Spleen (tissue), 11 donors: ENCODE results near the gene SLC35D1. TPM values are rescaled to one million over a fixed set of nuclear protein-coding genes. Genes with fewer than 3 reads are reported as not detected.

Experiments
- DNase-seq: peaks from one replicate; pipeline ENCODE4 v3.0.0-alpha.2; 2020
- H3K27ac ChIP-seq, 8 donors: fragments of 200-600 bp; sonication (generic) in 7 of 8; 1 replicate in 4 of 8; 2 replicates in 4 of 8; pipeline versions ENCODE4 v1.5.0 to v1.8.0; 2016 to 2021; ENCODE audit warnings: inconsistent platforms in 4 of 8, mild to moderate bottlenecking in 4 of 8, moderate library complexity in 1 of 8
- H3K27me3 ChIP-seq, 7 donors: fragments of 200-600 bp; sonication (generic) in 6 of 7; replicated peaks in 1 of 7; 1 replicate in 4 of 7; 2 replicates in 3 of 7; pipeline versions ENCODE4 v1.5.0 to v1.8.0; 2016 to 2021; ENCODE audit warnings: inconsistent platforms in 3 of 7, mild to moderate bottlenecking in 1 of 7
- H3K36me3 ChIP-seq, 6 donors: fragments of 200-600 bp; sonication (generic) in 5 of 6; 1 replicate in 4 of 6; 2 replicates in 2 of 6; pipeline versions ENCODE4 v1.5.0 to v1.8.0; 2016 to 2021; ENCODE audit warnings: inconsistent platforms in 2 of 6
- H3K4me1 ChIP-seq, 6 donors: fragments of 200-600 bp; sonication (generic) in 5 of 6; 1 replicate in 3 of 6; 2 replicates in 3 of 6; pipeline versions ENCODE4 v1.5.0 to v1.8.0; 2016 to 2021; ENCODE audit warnings: inconsistent platforms in 3 of 6
- H3K4me3 ChIP-seq, 8 donors: fragments of 200-600 bp; sonication (generic) in 7 of 8; 1 replicate in 4 of 8; 2 replicates in 4 of 8; pipeline versions ENCODE4 v1.5.0 to v1.8.0; 2016 to 2021; ENCODE audit warnings: inconsistent platforms in 4 of 8, mild to moderate bottlenecking in 4 of 8, moderate library complexity in 2 of 8
- H3K9me3 ChIP-seq, 8 donors: fragments of 200-600 bp; sonication (generic) in 7 of 8; 1 replicate in 4 of 8; 2 replicates in 4 of 8; pipeline versions ENCODE4 v1.5.0 to v1.8.0; 2016 to 2021; ENCODE audit warnings: inconsistent platforms in 4 of 8
- POLR2A ChIP-seq, 3 donors: fragments of 450-650 bp; IDR thresholded peaks; one replicate each; pipeline ENCODE4 v1.5.1; 2017; ENCODE audit warnings: antibody characterized with exemption in 3 of 3, mild to moderate bottlenecking in 1 of 3
- POLR2AphosphoS5 ChIP-seq, 3 donors: sonication (generic); formaldehyde crosslinking; IDR thresholded peaks; one replicate each; pipeline ENCODE4 v1.5.1; 2017; ENCODE audit warnings: antibody characterized with exemption in 3 of 3
- whole genome bisulfite sequencing, 5 donors: extraction: QIAGEN DNeasy Blood & Tissue Kit in 3 of 5; methylation state at CpG; one replicate each; pipeline versions ENCODE4 v1.1.5 to v1.1.7; 2013 to 2018; 5-methylcytosine and 5-hydroxymethylcytosine counted together
- intact Hi-C: fragments of 100-400 bp; cut with DNase I; formaldehyde crosslinking; loops from one replicate; pipeline ENCODE4 v1.15.0; 2023; ENCODE audit warnings: low total_unique reads
- polyA plus RNA-seq, 3 donors: library from polyadenylated mRNA; stranded (reverse); fragments of 200-250 nt; gene quantifications; one replicate each; pipeline ENCODE4 v1.2.1, GENCODE V29; 2013
- total RNA-seq, 7 donors: library from RNA; depleted of rRNA in 3 of 7; stranded (reverse); fragments of >200 nt in 3 of 7; fragmentation: NEBNext Ultra II Directional in 4 of 7; extraction: Animal tissue kit (Norgen Biotek cat#: 25700) in 4 of 7; gene quantifications; one replicate each; pipeline versions ENCODE4 v1.1.0 to v1.2.1, GENCODE V29; 2016 to 2021
- TF ChIP-seq, protein P1 (sequence below), 11 experiments: fragments of 200-600 bp in 7 of 11; fragments of 450-650 bp in 4 of 11; sonication (generic) in 4 of 11; IDR thresholded peaks in 8 of 11; conservative IDR thresholded peaks in 3 of 11; 1 replicate in 7 of 11; 2 replicates in 4 of 11; pipeline versions ENCODE4 v1.4.0 to v1.8.0; 2016 to 2021; ENCODE audit warnings: antibody characterized with exemption in 11 of 11, inconsistent platforms in 4 of 11, mild to moderate bottlenecking in 1 of 11
- donor health status: healthy with polysubstance abuse.
- donor health status: DM: no; HTN: no; CAD: no; lungs with moderate emphysema.
- donor health status: DM: no; HTN: no; CAD: no.
- donor health status: Bipolar disorder and iron deficiency.
- donor health status: healthy.
- donor health status: DM: no; HTN: no; CAD: no.
- donor health status: DM: yes; HTN: yes; CAD: no.

SLC35D1 gene
- total and polyA plus RNA-seq, 10 donors = 1.5 to 11.5 (median 7.9) TPM

- WGBS, 5 donors = 63 to 82% (median 75%) methylated on average over 4 of the region's 4 CpGs
- no peak for DNase-seq
- H3K9me3 ChIP-seq = no peaks in the 10 kb centered on the region
- TF ChIP-seq, protein P1, sequence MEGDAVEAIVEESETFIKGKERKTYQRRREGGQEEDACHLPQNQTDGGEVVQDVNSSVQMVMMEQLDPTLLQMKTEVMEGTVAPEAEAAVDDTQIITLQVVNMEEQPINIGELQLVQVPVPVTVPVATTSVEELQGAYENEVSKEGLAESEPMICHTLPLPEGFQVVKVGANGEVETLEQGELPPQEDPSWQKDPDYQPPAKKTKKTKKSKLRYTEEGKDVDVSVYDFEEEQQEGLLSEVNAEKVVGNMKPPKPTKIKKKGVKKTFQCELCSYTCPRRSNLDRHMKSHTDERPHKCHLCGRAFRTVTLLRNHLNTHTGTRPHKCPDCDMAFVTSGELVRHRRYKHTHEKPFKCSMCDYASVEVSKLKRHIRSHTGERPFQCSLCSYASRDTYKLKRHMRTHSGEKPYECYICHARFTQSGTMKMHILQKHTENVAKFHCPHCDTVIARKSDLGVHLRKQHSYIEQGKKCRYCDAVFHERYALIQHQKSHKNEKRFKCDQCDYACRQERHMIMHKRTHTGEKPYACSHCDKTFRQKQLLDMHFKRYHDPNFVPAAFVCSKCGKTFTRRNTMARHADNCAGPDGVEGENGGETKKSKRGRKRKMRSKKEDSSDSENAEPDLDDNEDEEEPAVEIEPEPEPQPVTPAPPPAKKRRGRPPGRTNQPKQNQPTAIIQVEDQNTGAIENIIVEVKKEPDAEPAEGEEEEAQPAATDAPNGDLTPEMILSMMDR (IDR thresholded peaks at IDR 0.05 in 8 of 11, conservative IDR thresholded peaks at IDR 0.05 in 3 of 11) = no peak
- TF ChIP-seq POLR2AphosphoS5 (IDR thresholded peaks at IDR 0.05) = no peak
- TF ChIP-seq POLR2A (IDR thresholded peaks at IDR 0.05) = no peak
- peaks cover 0 to 50% (median 13%) of the 10 kb centered on the region in 6 donors for H3K36me3 ChIP-seq
- H3K4me1 ChIP-seq = peaks cover 7 to 39% (median 25%) of the 10 kb centered on the region in 6 donors
- intact Hi-C loops = no loop called here
- no peak overlapping the region for H3K27ac ChIP-seq
- no peaks in the 10 kb centered on the region for H3K27me3 ChIP-seq
- no peak overlapping the region for H3K4me3 ChIP-seq
Measured at GRCh38 chr1:67051196-67051595, 2.8 kb downstream of the SLC35D1 start.

GRCh38 chr1:67044631-67045270 lies 9.2 kb downstream of the SLC35D1 start:
- H3K9me3 ChIP-seq = no peaks in the 10 kb centered on the region
- H3K4me1 ChIP-seq = peaks cover 0 to 7% (median 0%) of the 10 kb centered on the region in 6 donors
- DNase-seq = no peak
- H3K4me3 ChIP-seq = no peak overlapping the region
- H3K27ac ChIP-seq = no peak overlapping the region
- no peaks in the 10 kb centered on the region for H3K27me3 ChIP-seq
- 82 to 91% (median 87%) methylated on average over 4 of the region's 4 CpGs for WGBS, 5 donors
- peaks cover 0 to 100% (median 50%) of the 10 kb centered on the region in 6 donors for H3K36me3 ChIP-seq
- intact Hi-C loops = no loop called here
- no peak for TF ChIP-seq POLR2A (IDR thresholded peaks at IDR 0.05)
- TF ChIP-seq, protein P1 (IDR thresholded peaks at IDR 0.05 in 8 of 11, conservative IDR thresholded peaks at IDR 0.05 in 3 of 11) = no peak
- TF ChIP-seq POLR2AphosphoS5 (IDR thresholded peaks at IDR 0.05) = no peak

GRCh38 chr1:67043366-67043765 lies 10.6 kb downstream of the SLC35D1 start:
- no peak overlapping the region for H3K4me3 ChIP-seq
- H3K4me1 ChIP-seq = peaks cover 0 to 7% (median 0%) of the 10 kb centered on the region in 6 donors
- peaks cover 0 to 100% (median 53%) of the 10 kb centered on the region in 6 donors for H3K36me3 ChIP-seq
- no peaks in the 10 kb centered on the region for H3K27me3 ChIP-seq
- 78 to 98% (median 91%) methylated on average over 3 of the region's 3 CpGs for WGBS, 5 donors
- intact Hi-C loops = no loop called here
- no peak for DNase-seq
- no peak overlapping the region for H3K27ac ChIP-seq
- H3K9me3 ChIP-seq = no peaks in the 10 kb centered on the region
- TF ChIP-seq, protein P1 (IDR thresholded peaks at IDR 0.05 in 8 of 11, conservative IDR thresholded peaks at IDR 0.05 in 3 of 11) = no peak
- no peak for TF ChIP-seq POLR2AphosphoS5 (IDR thresholded peaks at IDR 0.05)
- no peak for TF ChIP-seq POLR2A (IDR thresholded peaks at IDR 0.05)

DNA sequence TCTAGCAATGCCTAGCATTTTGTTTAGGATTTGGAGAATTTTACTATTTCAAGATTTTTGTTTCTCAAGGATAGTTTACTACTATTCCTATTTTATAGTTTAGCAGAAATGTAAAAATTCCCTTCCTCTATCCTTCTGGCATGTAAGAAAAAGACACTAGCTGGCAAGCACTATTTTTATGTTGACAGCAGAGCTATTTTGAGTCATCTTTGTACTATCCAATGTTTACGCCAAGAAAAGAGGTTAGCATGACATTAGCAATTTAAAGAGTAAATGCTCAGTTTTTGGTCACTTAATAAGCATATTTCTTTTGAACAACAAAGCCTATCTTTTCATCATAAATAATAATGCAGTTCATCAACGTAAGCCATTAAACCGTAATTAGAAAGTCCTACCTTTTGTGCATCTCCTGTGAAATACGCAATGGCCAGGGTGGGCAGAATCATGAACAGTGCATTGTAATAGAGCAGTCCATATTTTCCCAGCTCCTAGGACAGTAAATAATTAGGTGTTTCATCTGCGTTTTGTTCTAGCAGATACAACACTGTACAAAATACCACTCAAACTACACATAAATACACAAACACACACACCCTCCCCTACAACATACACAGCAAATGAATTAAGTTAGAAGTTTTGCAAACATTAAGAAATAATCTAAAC lies 12.0 kb downstream of the SLC35D1 start:
- TF ChIP-seq, protein P1 (IDR thresholded peaks at IDR 0.05 in 8 of 11, conservative IDR thresholded peaks at IDR 0.05 in 3 of 11) = no peak
- no peak for TF ChIP-seq POLR2AphosphoS5 (IDR thresholded peaks at IDR 0.05)
- H3K9me3 ChIP-seq = no peaks in the 10 kb centered on the region
- intact Hi-C loops = no loop called here
- H3K36me3 ChIP-seq = peaks cover 0 to 100% (median 55%) of the 10 kb centered on the region in 6 donors
- no peak overlapping the region for H3K27ac ChIP-seq
- no peaks in the 10 kb centered on the region for H3K27me3 ChIP-seq
- 94 to 97% (median 94%) methylated on average over 5 of the region's 5 CpGs for WGBS, 5 donors
- no peak for DNase-seq
- no peak overlapping the region for H3K4me3 ChIP-seq
- peaks cover 0 to 7% (median 0%) of the 10 kb centered on the region in 6 donors for H3K4me1 ChIP-seq
